HepG2 (cell line): ENCODE results near the gene SLC36A3. TPM values are rescaled to one million over a fixed set of nuclear protein-coding genes. Genes with fewer than 3 reads are reported as not detected.

ENCODE experiments used
- ATAC-seq: fragments of 200-7000 bp; cut with Tn5 transposase; 3 replicates; pipeline ENCODE4 v1.9.1; 2020; ENCODE audit warnings: mild to moderate bottlenecking, moderate library complexity
- Bru-seq: library from RNA; stranded (reverse); fragments of 400-500 nt; gene quantifications from one replicate; lab custom pipeline; 2021; lab: Mats Ljungman, UMichigan
- BruChase-seq, 2 experiments: library from RNA; stranded (reverse); fragments of 400-500 nt; gene quantifications; one replicate each; lab custom pipeline; 2021; lab: Mats Ljungman, UMichigan
- BruUV-seq: library from RNA; stranded (reverse); fragments of 400-500 nt; replicated peaks from 2 replicates; lab custom pipeline; 2021; lab: Mats Ljungman, UMichigan
- CTCF ChIA-PET: fragments of 300-600 bp; formaldehyde crosslinking; extraction: SDS; loops from one replicate; lab custom pipeline; 2021; ENCODE audit warnings: low total read pairs, inconsistent platforms, low intra/inter-chr PET ratio; lab: Yijun Ruan, JAX
- POLR2A ChIA-PET: fragments of 350-600 bp; sonication (Branson Sonifier 250); formaldehyde crosslinking; loops from one replicate; lab custom pipeline; 2020; ENCODE audit warnings: antibody characterized with exemption, inconsistent platforms; lab: Yijun Ruan, JAX
- DNase-seq: peaks from one replicate; pipeline ENCODE4 v3.0.0-alpha.2; 2015; ENCODE audit warnings: low spot score
- FAIRE-seq: peaks from 3 replicates; lab custom pipeline; 2011; peaks lifted over from hg19 to GRCh38; lab: Jason Lieb, UNC
- H2AFZ ChIP-seq: one replicate; pipeline ENCODE4 v1.6.1; 2011; ENCODE audit warnings: low read length, inconsistent platforms
- H3K27ac ChIP-seq: fragments of 300-600 bp; 3 replicates; pipeline ENCODE4 v1.8.0; 2011; ENCODE audit warnings: mixed run types, mild to moderate bottlenecking, mixed read lengths, low read length, inconsistent platforms; ENCODE audit not compliant: insufficient read depth; ENCODE audit errors: extremely low read length
- H3K27me3 ChIP-seq, 2 experiments: fragments of 200-600 bp in 1 of 2; 2 replicates in 1 of 2; 3 replicates in 1 of 2; pipeline versions ENCODE4 v1.6.0 to v1.8.0; 2011; ENCODE audit warnings: low read length in 2 of 2, mild to moderate bottlenecking in 2 of 2, moderate library complexity in 2 of 2, inconsistent platforms in 1 of 2; ENCODE audit not compliant: insufficient read depth in 2 of 2, control insufficient read depth in 1 of 2
- H3K36me3 ChIP-seq, 2 experiments: fragments of 200-600 bp in 1 of 2; replicated peaks in 1 of 2; 2 replicates in 1 of 2; 3 replicates in 1 of 2; pipeline versions ENCODE4 v1.5.1 to v1.8.0; 2011; ENCODE audit warnings: low read length in 2 of 2, inconsistent platforms in 1 of 2; ENCODE audit not compliant: insufficient read depth in 2 of 2, control insufficient read depth in 1 of 2
- H3K4me1 ChIP-seq: 2 replicates; pipeline ENCODE4 v1.5.1; 2012; ENCODE audit warnings: low read length, inconsistent platforms; ENCODE audit not compliant: insufficient read depth
- H3K4me2 ChIP-seq: 2 replicates; pipeline ENCODE4 v1.6.0; 2011; ENCODE audit warnings: low read depth, low read length, inconsistent platforms
- H3K4me3 ChIP-seq, 3 experiments: fragments of 200-600 bp in 1 of 3; sonication (generic), shearing (Covaris generic) in 1 of 3; replicated peaks in 1 of 3; 2 replicates each; pipeline ENCODE4 v1.5.1; 2011 to 2016; ENCODE audit warnings: low read length in 3 of 3, inconsistent platforms in 2 of 3, low read depth in 2 of 3, mild to moderate bottlenecking in 2 of 3, control low read depth in 1 of 3, mixed read lengths in 1 of 3; ENCODE audit not compliant: insufficient read depth in 1 of 3
- H3K79me2 ChIP-seq: one replicate; pipeline ENCODE4 v1.6.1; 2011; ENCODE audit warnings: low read length, inconsistent platforms; ENCODE audit not compliant: insufficient read depth
- H3K9ac ChIP-seq: 2 replicates; pipeline ENCODE4 v1.6.0; 2011; ENCODE audit warnings: mild to moderate bottlenecking, low read depth, low read length, inconsistent platforms; ENCODE audit not compliant: insufficient read depth
- H3K9me3 ChIP-seq: 2 replicates; pipeline ENCODE4 v1.5.1; 2012; ENCODE audit warnings: mild to moderate bottlenecking, low read length
- H4K20me1 ChIP-seq: 2 replicates; pipeline ENCODE4 v1.6.0; 2011; ENCODE audit warnings: inconsistent platforms, mild to moderate bottlenecking, low read length, moderate library complexity; ENCODE audit not compliant: insufficient read depth
- AKAP8 ChIP-seq: sonication (generic); formaldehyde crosslinking; IDR thresholded peaks from 2 replicates; pipeline ENCODE4 v1.5.1; 2020; ENCODE audit warnings: mild to moderate bottlenecking, missing genetic modification reagents
- ATF7 ChIP-seq, 2 experiments: fragments of 450-650 bp in 1 of 2; sonication (generic) in 1 of 2; formaldehyde crosslinking in 1 of 2; IDR thresholded peaks; 2 replicates each; pipeline versions ENCODE4 v1.4.0 to v1.6.1; 2016 to 2020; ENCODE audit warnings: antibody characterized with exemption in 1 of 2, mild to moderate bottlenecking in 1 of 2, missing genetic modification reagents in 1 of 2
- BRD4 ChIP-seq: sonication (generic); formaldehyde crosslinking; IDR thresholded peaks from 2 replicates; pipeline ENCODE4 v1.4.0; 2020; ENCODE audit warnings: missing genetic modification reagents
- FOXA3 ChIP-seq: IDR thresholded peaks from 2 replicates; pipeline ENCODE4 v1.6.1; 2016; ENCODE audit warnings: missing genetic modification reagents, missing compliant biosample characterization
- FOXK2 ChIP-seq: fragments of 450-650 bp; IDR thresholded peaks from 2 replicates; pipeline ENCODE4 v1.6.1; 2016
- HCFC1 ChIP-seq: fragments of 150-350 bp; IDR thresholded peaks from 2 replicates; pipeline ENCODE4 v1.6.1; 2014; ENCODE audit warnings: low read depth, low read length
- HNRNPH1 ChIP-seq: fragments of 200-400 bp; formaldehyde crosslinking; optimal IDR thresholded peaks from 2 replicates; pipeline ENCODE3; 2017; ENCODE audit warnings: mild to moderate bottlenecking, low read depth, low read length
- UBTF ChIP-seq: sonication (generic); formaldehyde crosslinking; IDR thresholded peaks from 2 replicates; pipeline ENCODE4 v1.4.0; 2020; ENCODE audit warnings: mild to moderate bottlenecking, missing genetic modification reagents
- ZBTB1 ChIP-seq: sonication (generic); formaldehyde crosslinking; IDR thresholded peaks from 2 replicates; pipeline ENCODE4 v1.4.0; 2020; ENCODE audit warnings: missing genetic modification reagents, borderline replicate concordance
- ZNF160 ChIP-seq: sonication (generic); formaldehyde crosslinking; IDR thresholded peaks from 2 replicates; pipeline ENCODE4 v1.8.0; 2022; ENCODE audit warnings: mild to moderate bottlenecking, inconsistent platforms, missing genetic modification reagents
- ZNF280B ChIP-seq: sonication (generic); formaldehyde crosslinking; IDR thresholded peaks from 2 replicates; pipeline ENCODE4 v1.5.0; 2020; ENCODE audit warnings: missing genetic modification reagents, mild to moderate bottlenecking, borderline replicate concordance
- ZNF367 ChIP-seq: sonication (generic); formaldehyde crosslinking; IDR thresholded peaks from 2 replicates; pipeline ENCODE4 v1.4.0; 2020; ENCODE audit warnings: missing genetic modification reagents, borderline replicate concordance
- ZNF44 ChIP-seq: sonication (generic); formaldehyde crosslinking; IDR thresholded peaks from 2 replicates; pipeline ENCODE4 v1.5.1; 2020; ENCODE audit warnings: mild to moderate bottlenecking, missing genetic modification reagents
- ZNF788 ChIP-seq: sonication (generic); formaldehyde crosslinking; IDR thresholded peaks from 2 replicates; pipeline ENCODE4 v1.5.0; 2020; ENCODE audit warnings: mild to moderate bottlenecking, missing genetic modification reagents, borderline replicate concordance
- ZSCAN29 ChIP-seq: sonication (generic); formaldehyde crosslinking; conservative IDR thresholded peaks from 2 replicates; pipeline ENCODE4 v1.4.0; 2020; ENCODE audit warnings: mild to moderate bottlenecking, missing genetic modification reagents
- WGBS: methylation state at CpG from one replicate; pipeline ENCODE4 v1.1.6; 2017; ENCODE audit warnings: low lambda C conversion rate; 5-methylcytosine and 5-hydroxymethylcytosine counted together
- in situ Hi-C: cut with HindIII; loops from 2 replicates; pipeline ENCODE4 v1.10.0; 2017; ENCODE audit warnings: low pct_unique_long_range_greater_than_20kb; ENCODE audit not compliant: extremely low pct_ligation_motif_present
- intact Hi-C: fragments of 100-400 bp; cut with micrococcal nuclease; formaldehyde crosslinking; loops from one replicate; pipeline ENCODE4 v1.10.0; 2022; ENCODE audit not compliant: unreplicated experiment
- long read RNA-seq, 2 experiments: library from RNA in 1 of 2; library from polyadenylated mRNA in 1 of 2; stranded (forward) in 1 of 2; unstranded in 1 of 2; transcript quantifications; one replicate each; pipeline ENCODE4 v2.0.0, GENCODE V29; 2019 to 2022
- polyA minus RNA-seq, 3 experiments: library from RNA; depleted of rRNA, polyadenylated mRNA; stranded (reverse); fragments of >200 nt; gene quantifications; 2 replicates each; pipeline ENCODE4 v1.2.3, GENCODE V29; 2011; ENCODE audit warnings: low replicate concordance in 1 of 3
- polyA plus RNA-seq, 8 experiments: library from polyadenylated mRNA; depleted of rRNA in 3 of 8; stranded (reverse) in 7 of 8; unstranded in 1 of 8; fragments of >200 nt; fragmentation: Illumina TruSeq in 4 of 8; extraction: Trizol in 4 of 8; gene quantifications; 2 replicates each; pipeline versions ENCODE4 v1.2.1 to v1.2.3, GENCODE V29; 2011 to 2016; ENCODE audit warnings: low read depth in 4 of 8, missing spikeins in 1 of 8, mixed read lengths in 1 of 8; ENCODE audit not compliant: insufficient read depth in 1 of 8
- total RNA-seq, 5 experiments: library from RNA; depleted of rRNA; stranded (reverse); fragments of >200 nt; fragmentation: Illumina TruSeq; extraction: Trizol; gene quantifications; 2 replicates each; pipeline ENCODE4 v1.2.3, GENCODE V29; 2016; ENCODE audit warnings: low read depth in 1 of 5

The SLC36A3 gene
- total RNA-seq (2016; rRNA removed; fragmentation: Illumina TruSeq; extraction: Trizol) (not detected in 2 replicates), polyA plus RNA-seq (2011; rRNA removed) (not detected in 2 replicates), polyA minus RNA-seq (2011; rRNA and poly(A)+ RNA removed; ENCODE audit: low replicate concordance) (not detected in 2 replicates), Bru-seq, nascent RNA (not detected), BruChase-seq, experiment 1, labeled RNA remaining after a 6-hour chase (not detected), BruChase-seq, experiment 2, labeled RNA remaining after a 2-hour chase (not detected)
- total RNA-seq (2016; cell fraction: cytosol; rRNA removed; fragmentation: Illumina TruSeq; extraction: Trizol; ENCODE audit: low read depth), result not detected in 2 replicates
- not detected in 2 replicates for total RNA-seq (2016; cell fraction: insoluble cytoplasmic fraction; rRNA removed; fragmentation: Illumina TruSeq; extraction: Trizol)
- not detected in 2 replicates for total RNA-seq (2016; cell fraction: membrane; rRNA removed; fragmentation: Illumina TruSeq; extraction: Trizol)
- not detected in 2 replicates for total RNA-seq (2016; cell fraction: nucleus; rRNA removed; fragmentation: Illumina TruSeq; extraction: Trizol)
- polyA plus RNA-seq (2011; cell fraction: cytosol; rRNA removed), result not detected in 2 replicates
- not detected in 2 replicates for polyA plus RNA-seq (2011; cell fraction: nucleus; rRNA removed)
- polyA plus RNA-seq (2012), result not detected in 2 replicates
- not detected in 2 replicates for polyA plus RNA-seq (2016; cell fraction: cytosol; fragmentation: Illumina TruSeq; extraction: Trizol; ENCODE audit: low read depth)
- not detected in 2 replicates for polyA plus RNA-seq (2016; cell fraction: insoluble cytoplasmic fraction; fragmentation: Illumina TruSeq; extraction: Trizol; ENCODE audit: low read depth)
- polyA plus RNA-seq (2016; cell fraction: membrane; fragmentation: Illumina TruSeq; extraction: Trizol; ENCODE audit: low read depth), result not detected in 2 replicates
- polyA plus RNA-seq (2016; cell fraction: nucleus; fragmentation: Illumina TruSeq; extraction: Trizol; ENCODE audit: insufficient read depth, low read depth), result not detected in 2 replicates
- not detected in 2 replicates for polyA minus RNA-seq (2011; cell fraction: cytosol; rRNA and poly(A)+ RNA removed)
- not detected in 2 replicates for polyA minus RNA-seq (2011; cell fraction: nucleus; rRNA and poly(A)+ RNA removed)
- long read RNA-seq, experiment 1, result 0 reads
- long read RNA-seq, experiment 2, result 0 reads

- POLR2A ChIA-PET, result no interaction called here
- whole genome bisulfite sequencing, result 11% methylated on average over 2 of the region's 2 CpGs
- no peak for DNase-seq
- BruUV-seq, result no TSS peak
- H3K27ac ChIP-seq, result no peak within 1 kb of the TSS
- H3K36me3 ChIP-seq, result no peaks in the 10 kb centered on the region
- H2AFZ ChIP-seq, result no peak within 1 kb of the TSS
- no peaks in the 10 kb centered on the region for H3K9me3 ChIP-seq
- H3K4me1 ChIP-seq, result peaks cover 6% of the 10 kb centered on the region; the same call in 1 of the 2 replicates
- H4K20me1 ChIP-seq, result no peaks in the 10 kb centered on the region
- no peaks in the 10 kb centered on the region for H3K79me2 ChIP-seq
- ATAC-seq, result no peak
- no peak for FAIRE-seq
- H3K9ac ChIP-seq, result no peak within 1 kb of the TSS
- CTCF ChIA-PET, result no interaction called here
- in situ Hi-C loops, result no loop called here
- no peak for TF ChIP-seq ZNF280B (CRISPR knock-in tag)
- no peak for TF ChIP-seq FOXA3 (CRISPR knock-in tag)
- TF ChIP-seq BRD4 (CRISPR knock-in tag), result no peak
- TF ChIP-seq ZNF788, result no peak
- TF ChIP-seq AKAP8 (CRISPR knock-in tag), result no peak
- no peak for TF ChIP-seq ZNF367 (CRISPR knock-in tag)
- no peak for TF ChIP-seq FOXK2
- no peak for TF ChIP-seq UBTF (CRISPR knock-in tag)
- no peak for TF ChIP-seq ZSCAN29
- TF ChIP-seq ZNF44 (CRISPR knock-in tag), result no peak
- TF ChIP-seq ZNF160 (CRISPR knock-in tag), result no peak
- TF ChIP-seq HNRNPH1, result no peak
- TF ChIP-seq ZBTB1 (CRISPR knock-in tag), result no peak
- TF ChIP-seq HCFC1, result no peak
- no peak for TF ChIP-seq ATF7 (IDR thresholded peaks at IDR 0.05)
- no peak for TF ChIP-seq ATF7 (CRISPR knock-in tag; IDR thresholded peaks at IDR 0.05)
- TF ChIP-seq, all 625 proteins: peak for 0
- intact Hi-C loops, result no loop called here
- Histone ChIP-seq H3K4me3 (no peak within 1 kb of the TSS), H3K27me3 (no peaks in the 10 kb centered on the region; a peak in 1 of 5 replicates), H3K4me2 (no peak within 1 kb of the TSS)
Measured at GRCh38 chr5:151303666-151304065, at the start of gene SLC36A3. SLC36A3 (minus strand) TSS chr5:151303766; CDS start chr5:151303354, 412 bp downstream.
